NCI-H146 (cell line): ENCODE data around the gene CD6.

Experiments used
- DNase-seq: peaks from one replicate; lab custom pipeline; 2025; lab: John Stamatoyannopoulos, UW

The CD6 gene

GRCh38 chr11:61028135-61028729 is 56.8 kb downstream of the CD6 start:
- peak; percentile 20 for DNase-seq

- DNase-seq = no peak
Observed at GRCh38 chr11:61032824-61033223, 61.3 kb downstream of the CD6 start.

- no peak for DNase-seq
Observed at GRCh38 chr11:61033417-61033816, 61.9 kb downstream of the CD6 start.

- no peak for DNase-seq
Observed at GRCh38 chr11:61034111-61034510, 62.6 kb downstream of the CD6 start.

GRCh38 chr11:61034704-61035525 is 63.4 kb downstream of the CD6 start:
- DNase-seq = no peak

DNA sequence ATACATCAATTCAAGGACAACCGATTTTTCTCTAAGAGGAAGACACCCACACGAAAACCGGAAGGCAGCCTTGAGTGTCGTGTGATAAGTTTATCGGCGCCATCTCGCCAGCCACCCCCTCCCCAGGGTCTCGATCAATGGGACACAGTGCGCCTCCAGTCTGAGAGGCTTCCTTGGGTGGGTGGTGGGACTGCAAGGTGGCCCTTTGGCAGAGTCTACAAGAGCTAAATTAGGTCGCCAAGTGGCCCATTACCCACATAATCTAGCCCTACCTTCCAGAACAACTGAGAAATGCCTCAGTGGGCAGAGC is 64.0 kb downstream of the CD6 start:
- no peak for DNase-seq

- no peak for DNase-seq
Observed at GRCh38 chr11:61037441-61038093, 66.1 kb downstream of the CD6 start.

- DNase-seq = no peak
Observed at GRCh38 chr11:61039916-61040315, 68.4 kb downstream of the CD6 start.

- DNase-seq = peak; percentile 98
Observed at GRCh38 chr11:61041755-61042518, 70.5 kb downstream of the CD6 start.

GRCh38 chr11:61042537-61042936 is 71.1 kb downstream of the CD6 start:
- DNase-seq = no peak

DNA sequence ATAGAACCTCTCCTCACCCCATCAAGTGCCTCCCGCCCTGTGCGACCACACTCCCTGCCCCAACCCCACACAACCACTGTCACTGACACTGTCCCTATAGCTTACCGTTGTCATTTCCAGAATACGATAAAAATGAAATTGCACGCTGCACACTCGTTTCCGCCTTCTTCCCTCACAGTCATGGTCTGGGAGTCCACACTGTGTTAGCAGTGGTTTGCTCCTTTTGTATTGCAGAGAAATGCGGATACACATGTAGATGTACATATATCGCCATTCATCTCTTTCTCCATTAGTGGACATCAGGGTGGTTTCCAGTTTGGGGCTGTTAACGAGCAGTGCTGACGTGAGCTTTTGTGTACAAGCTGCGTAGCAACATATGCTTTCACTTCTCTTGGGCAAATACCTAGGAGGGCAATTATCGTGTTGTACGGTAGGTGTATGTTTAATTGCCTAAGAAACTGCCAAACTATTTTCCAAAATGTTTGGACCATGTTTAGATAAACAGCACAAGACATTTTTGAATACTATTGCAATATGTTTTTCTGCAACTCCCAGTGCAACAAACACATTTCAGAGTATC is 71.6 kb downstream of the CD6 start:
- peak; percentile 74 for DNase-seq

- no peak for DNase-seq
Observed at GRCh38 chr11:61045271-61045670, 73.8 kb downstream of the CD6 start.

DNA sequence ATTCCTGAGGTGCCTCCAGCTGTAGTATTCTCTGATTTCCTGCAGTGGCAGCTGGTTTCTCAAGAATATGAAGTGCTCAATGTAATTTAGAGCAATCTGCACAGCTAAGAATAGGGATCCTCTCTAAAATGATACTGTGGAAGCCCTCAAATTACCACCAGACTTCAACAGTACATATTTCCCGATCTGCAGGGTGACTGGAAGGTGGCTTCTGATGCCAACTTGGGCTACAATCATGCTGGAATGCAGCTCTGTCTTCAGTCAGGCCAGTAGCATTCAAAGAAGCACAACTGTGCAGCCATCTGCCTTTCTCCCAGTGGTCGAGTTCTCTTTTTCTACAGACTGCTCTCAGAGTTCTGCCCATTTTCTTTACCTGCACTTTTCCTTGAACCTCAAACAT is 75.4 kb downstream of the CD6 start:
- no peak for DNase-seq

DNA sequence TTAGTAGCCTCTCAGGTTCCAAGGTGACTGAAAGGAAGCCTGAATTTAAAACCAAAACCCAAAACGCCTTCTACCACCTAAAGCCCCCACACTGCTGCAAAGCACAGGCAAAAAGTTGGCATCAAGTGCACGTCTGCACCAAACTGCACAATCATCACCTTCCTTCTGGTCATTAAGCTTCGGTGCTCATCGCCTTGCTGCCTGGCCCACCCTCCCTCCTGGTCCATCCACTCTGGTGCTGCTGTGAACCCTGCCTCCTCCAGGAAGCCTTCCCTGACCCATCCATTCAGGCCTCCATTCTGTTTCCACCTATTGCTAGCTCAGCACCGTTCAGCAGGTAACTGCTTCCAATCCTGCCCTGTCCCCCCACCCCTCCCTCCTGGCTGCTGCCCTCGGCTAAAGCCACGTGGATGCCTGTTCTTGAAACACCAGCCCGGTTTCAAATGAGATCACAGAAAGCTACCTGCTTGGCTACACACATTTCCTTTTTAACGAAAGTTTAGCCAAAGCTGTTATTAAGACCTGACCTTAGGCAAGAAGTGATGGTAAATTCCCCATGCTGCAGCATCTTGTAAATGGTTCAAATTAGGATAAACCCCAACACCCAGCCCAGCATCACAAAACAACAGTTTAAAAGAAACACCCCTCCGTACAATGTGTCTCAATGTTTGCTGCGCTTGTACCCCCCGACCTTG is 77.0 kb downstream of the CD6 start:
- no peak for DNase-seq

DNA sequence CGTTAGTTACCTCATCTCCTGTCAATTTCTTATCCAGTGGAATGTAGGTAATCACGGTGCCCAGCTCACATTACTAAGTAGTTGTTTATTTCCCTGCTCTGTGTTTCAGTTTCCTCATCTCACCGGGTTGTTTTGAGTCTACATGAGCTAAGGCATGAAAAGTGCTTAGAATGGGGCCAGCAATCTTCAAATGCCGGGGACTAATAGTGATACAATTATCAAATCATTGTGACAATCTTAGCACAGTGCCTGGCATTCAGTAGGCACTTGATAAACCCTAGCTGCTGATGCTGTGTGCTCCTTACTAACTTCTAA is 77.5 kb downstream of the CD6 start:
- no peak for DNase-seq

DNA sequence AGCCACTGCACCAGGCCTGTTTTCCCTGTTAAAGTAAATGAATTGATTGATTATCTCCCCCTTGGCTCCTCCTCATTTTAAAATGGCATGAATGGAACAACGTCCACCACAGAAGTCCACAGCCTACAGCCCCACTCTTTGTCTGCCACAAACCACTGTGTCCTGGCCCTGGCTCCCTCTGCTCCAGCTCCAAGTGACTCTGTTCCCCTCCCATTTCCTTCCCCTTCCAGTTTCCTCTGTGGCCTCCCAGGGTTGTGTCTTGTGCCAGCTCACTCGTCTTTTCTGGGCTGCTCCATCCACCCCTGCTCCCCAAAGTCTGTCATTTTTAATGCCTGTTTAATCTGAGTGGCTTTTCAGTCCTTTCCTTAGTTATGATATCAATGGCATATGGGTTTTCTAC is 78.4 kb downstream of the CD6 start:
- no peak for DNase-seq

DNA sequence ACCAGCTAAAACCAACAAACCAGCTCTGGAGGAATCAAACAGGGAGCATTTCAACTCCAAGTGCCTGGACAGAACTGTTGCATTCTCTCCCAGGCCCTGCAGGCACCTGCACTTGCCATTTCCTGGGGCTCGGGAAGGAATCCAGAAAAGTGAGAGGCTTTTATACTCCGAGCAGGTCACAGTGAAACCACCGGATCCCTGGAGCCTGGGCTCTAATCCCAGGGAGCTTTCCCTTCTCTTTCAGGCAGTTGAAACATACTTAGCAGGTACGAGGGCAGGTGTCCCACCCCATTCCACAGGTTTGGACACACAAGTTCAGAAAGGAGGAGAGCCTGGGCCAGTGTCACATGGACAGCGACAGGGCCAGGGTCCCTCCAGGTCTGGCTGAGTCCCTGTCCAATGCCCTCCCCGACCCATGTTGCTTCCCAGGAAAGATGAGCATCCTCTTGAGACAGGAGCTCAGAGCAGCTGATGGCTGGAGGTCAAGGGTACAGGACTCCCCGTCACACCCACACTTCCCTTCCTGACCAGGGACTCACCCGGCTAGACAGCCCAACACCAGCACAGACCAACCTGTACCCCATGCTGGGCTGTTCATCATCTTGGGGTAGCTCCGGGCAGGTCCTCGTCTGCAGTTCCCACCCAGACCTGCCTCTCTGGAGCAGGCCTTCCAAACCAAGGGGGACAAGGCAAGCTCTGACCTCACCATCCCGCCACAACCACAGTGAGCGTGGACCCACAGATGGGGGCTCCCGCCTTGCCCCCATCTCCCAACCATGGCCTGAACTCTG is 80.9 kb downstream of the CD6 start:
- DNase-seq = no peak

DNA sequence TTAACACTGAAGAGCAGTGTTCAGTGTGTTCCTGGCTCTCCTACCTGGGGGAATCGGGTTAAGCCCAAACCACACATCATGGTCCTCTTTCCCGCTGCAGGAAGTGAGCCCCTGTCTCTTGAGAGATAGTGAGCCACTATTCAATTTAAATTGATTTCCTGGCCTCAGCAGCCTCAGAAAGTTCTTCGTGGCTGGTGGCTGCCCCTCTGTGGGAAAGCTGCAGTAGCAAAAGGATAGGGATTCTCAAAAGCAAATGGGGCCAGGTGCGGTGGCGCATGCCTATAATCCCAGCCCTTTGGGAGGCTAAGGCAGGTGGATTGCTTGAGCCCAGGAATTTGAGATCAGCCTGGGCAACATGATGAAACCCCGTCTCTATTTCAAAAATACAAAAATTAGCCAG is 81.7 kb downstream of the CD6 start:
- no peak for DNase-seq

- no peak for DNase-seq
Observed at GRCh38 chr11:61054513-61054912, 83.0 kb downstream of the CD6 start.

- no peak for DNase-seq
Observed at GRCh38 chr11:61054927-61055562, 83.6 kb downstream of the CD6 start.

- DNase-seq = no peak
Observed at GRCh38 chr11:61055776-61056175, 84.3 kb downstream of the CD6 start.
